H1 (cell line): Measurements from ENCODE around the gene TMEM200B. TPM values are rescaled to one million over a fixed set of nuclear protein-coding genes. Genes with fewer than 3 reads are reported as not detected.

ENCODE experiments used
- CTCF ChIA-PET: fragments of 300-600 bp; sonication (Branson Sonifier 250); formaldehyde crosslinking; loops from one replicate; lab custom pipeline; 2021; ENCODE audit not compliant: partially characterized antibody; lab: Charles Lee
- POLR2A ChIA-PET: fragments of 300-600 bp; sonication (Branson Sonifier 250); formaldehyde crosslinking; loops from one replicate; lab custom pipeline; 2021; ENCODE audit warnings: inconsistent platforms; ENCODE audit not compliant: partially characterized antibody; lab: Charles Lee
- DNase-seq, 2 experiments: peaks; one replicate each; pipeline versions ENCODE4 v3.0.0 to v3.0.0-alpha.2; 2010 to 2022; ENCODE audit warnings: low spot score in 2 of 2, low read depth in 1 of 2, mixed read lengths in 1 of 2
- FAIRE-seq: peaks from 2 replicates; lab custom pipeline; 2011; peaks lifted over from hg19 to GRCh38; lab: Jason Lieb, UNC
- H2AFZ ChIP-seq: 2 replicates; pipeline ENCODE4 v1.8.1; 2012; ENCODE audit warnings: low read length, inconsistent platforms
- H2AK5ac ChIP-seq: 2 replicates; pipeline ENCODE4 v1.6.1; 2013; ENCODE audit warnings: low read depth, low read length
- H2BK120ac ChIP-seq: replicated peaks from 2 replicates; pipeline ENCODE3; 2013; ENCODE audit warnings: low read depth, low read length, inconsistent platforms
- H2BK12ac ChIP-seq: 2 replicates; pipeline ENCODE4 v1.6.1; 2013; ENCODE audit warnings: low read depth, low read length
- H2BK15ac ChIP-seq: 2 replicates; pipeline ENCODE4 v1.6.1; 2013; ENCODE audit warnings: low read length
- H2BK20ac ChIP-seq: 2 replicates; pipeline ENCODE4 v1.6.1; 2013; ENCODE audit warnings: low read length
- H2BK5ac ChIP-seq: 2 replicates; pipeline ENCODE4 v1.6.1; 2013; ENCODE audit warnings: low read depth, low read length
- H3K14ac ChIP-seq: 2 replicates; pipeline ENCODE4 v1.6.1; 2013; ENCODE audit warnings: inconsistent platforms; ENCODE audit not compliant: insufficient read length
- H3K18ac ChIP-seq: 2 replicates; pipeline ENCODE4 v1.6.1; 2013; ENCODE audit warnings: low read length; ENCODE audit errors: extremely low read depth
- H3K23ac ChIP-seq: 2 replicates; pipeline ENCODE4 v1.6.1; 2013; ENCODE audit warnings: inconsistent platforms; ENCODE audit not compliant: insufficient read length
- H3K23me2 ChIP-seq: 2 replicates; pipeline ENCODE4 v1.6.1; 2013; ENCODE audit warnings: low read depth, low read length
- H3K27ac ChIP-seq: 2 replicates; pipeline ENCODE4 v1.6.1; 2011; ENCODE audit warnings: low read depth, low read length, inconsistent platforms
- H3K27me3 ChIP-seq, 4 experiments: replicated peaks in 1 of 4; 1 replicate in 1 of 4; 2 replicates in 3 of 4; pipeline versions ENCODE4 v1.6.1 to v1.8.1; 2011 to 2013; ENCODE audit warnings: low read length in 3 of 4, mild to moderate bottlenecking in 3 of 4, inconsistent platforms in 2 of 4, mixed read lengths in 2 of 4, moderate library complexity in 1 of 4; ENCODE audit not compliant: control insufficient read depth in 3 of 4, insufficient read depth in 3 of 4; ENCODE audit errors: extremely low read depth in 1 of 4
- H3K36me3 ChIP-seq, 4 experiments: 2 replicates each; pipeline versions ENCODE4 v1.6.1 to v1.8.1; 2011 to 2013; ENCODE audit warnings: mild to moderate bottlenecking in 4 of 4, low read length in 3 of 4, moderate library complexity in 2 of 4, control low read depth in 1 of 4, inconsistent platforms in 1 of 4; ENCODE audit not compliant: insufficient read depth in 4 of 4, control insufficient read depth in 2 of 4
- H3K4ac ChIP-seq: replicated peaks from 2 replicates; pipeline ENCODE3; 2013; ENCODE audit warnings: low read length, low read depth, mixed read lengths, inconsistent platforms; ENCODE audit not compliant: insufficient read length
- H3K4me1 ChIP-seq, 4 experiments: replicated peaks in 1 of 4; 1 replicate in 1 of 4; 2 replicates in 3 of 4; pipeline versions ENCODE4 v1.6.1 to v1.8.1; 2011 to 2013; ENCODE audit warnings: low read length in 3 of 4, inconsistent platforms in 2 of 4, mixed read lengths in 1 of 4; ENCODE audit not compliant: insufficient read depth in 4 of 4, control insufficient read depth in 3 of 4
- H3K4me2 ChIP-seq, 2 experiments: 2 replicates each; pipeline versions ENCODE4 v1.6.1 to v1.8.1; 2011 to 2013; ENCODE audit warnings: low read depth in 2 of 2, low read length in 2 of 2, control low read depth in 1 of 2, inconsistent platforms in 1 of 2, mild to moderate bottlenecking in 1 of 2; ENCODE audit not compliant: insufficient read depth in 1 of 2
- H3K4me3 ChIP-seq, 4 experiments: fragments of 200-600, 300-600 bp in 1 of 4; sonication (generic), shearing (Covaris generic), sonication (Bioruptor Twin) in 1 of 4; 2 replicates each; pipeline versions ENCODE4 v1.5.1 to v1.8.1; 2011 to 2016; ENCODE audit warnings: low read length in 4 of 4, low read depth in 3 of 4, control low read depth in 2 of 4, inconsistent platforms in 2 of 4, mild to moderate bottlenecking in 2 of 4, mixed read lengths in 1 of 4, moderate library complexity in 1 of 4; ENCODE audit not compliant: insufficient read depth in 2 of 4; ENCODE audit errors: extremely low read depth in 1 of 4
- H3K56ac ChIP-seq: replicated peaks from 2 replicates; pipeline ENCODE3; 2013; ENCODE audit warnings: low read depth, mild to moderate bottlenecking, mixed read lengths, low read length, inconsistent platforms; ENCODE audit not compliant: insufficient read length
- H3K79me1 ChIP-seq: 2 replicates; pipeline ENCODE4 v1.6.1; 2013; ENCODE audit warnings: low read depth, low read length, control low read depth
- H3K79me2 ChIP-seq, 2 experiments: 2 replicates each; pipeline versions ENCODE4 v1.6.1 to v1.8.1; 2012 to 2013; ENCODE audit warnings: low read length in 2 of 2, mild to moderate bottlenecking in 2 of 2, inconsistent platforms in 1 of 2; ENCODE audit not compliant: insufficient read depth in 2 of 2, control insufficient read depth in 1 of 2
- H3K9ac ChIP-seq, 4 experiments: replicated peaks in 1 of 4; 1 replicate in 1 of 4; 2 replicates in 3 of 4; pipeline versions ENCODE4 v1.6.1 to v1.8.1; 2011 to 2013; ENCODE audit warnings: low read depth in 3 of 4, low read length in 3 of 4, control low read depth in 2 of 4, mild to moderate bottlenecking in 2 of 4, moderate library complexity in 2 of 4, inconsistent platforms in 1 of 4; ENCODE audit errors: extremely low read depth in 1 of 4
- H3K9me3 ChIP-seq, 2 experiments: 2 replicates each; pipeline versions ENCODE4 v1.6.1 to v1.8.1; 2012 to 2013; ENCODE audit warnings: mild to moderate bottlenecking in 2 of 2, moderate library complexity in 2 of 2, control low read depth in 1 of 2, inconsistent platforms in 1 of 2, low read depth in 1 of 2, low read length in 1 of 2, mixed read lengths in 1 of 2; ENCODE audit not compliant: insufficient read depth in 2 of 2
- H4K20me1 ChIP-seq, 2 experiments: replicated peaks in 1 of 2; 2 replicates each; pipeline versions ENCODE3 to v1.8.1; 2011 to 2013; ENCODE audit warnings: inconsistent platforms in 2 of 2, low read length in 2 of 2, mild to moderate bottlenecking in 1 of 2; ENCODE audit not compliant: insufficient read depth in 2 of 2, control insufficient read depth in 1 of 2
- H4K5ac ChIP-seq: 2 replicates; pipeline ENCODE4 v1.6.1; 2013; ENCODE audit warnings: low read length, low read depth, mixed read lengths, inconsistent platforms; ENCODE audit not compliant: insufficient read length
- H4K8ac ChIP-seq: 2 replicates; pipeline ENCODE4 v1.8.0; 2013; ENCODE audit warnings: mild to moderate bottlenecking, moderate library complexity, low read length, inconsistent platforms; ENCODE audit not compliant: insufficient read depth; ENCODE audit errors: extremely low read depth
- H4K91ac ChIP-seq: replicated peaks from 2 replicates; pipeline ENCODE3; 2013; ENCODE audit warnings: low read length, mixed read lengths, inconsistent platforms; ENCODE audit not compliant: insufficient read length
- ASH2L ChIP-seq: fragments of 200-600, 300-600 bp; sonication (generic); IDR thresholded peaks from one replicate; pipeline ENCODE4 v1.7.1; 2017; ENCODE audit warnings: low read length
- CHD2 ChIP-seq: IDR thresholded peaks from 2 replicates; pipeline ENCODE4 v1.6.1; 2012; ENCODE audit warnings: low read length, improper control_type of control experiment
- GTF2F1 ChIP-seq: IDR thresholded peaks from 2 replicates; pipeline ENCODE4 v1.6.1; 2012; ENCODE audit warnings: low read depth, low read length, improper control_type of control experiment, borderline replicate concordance
- KDM4A ChIP-seq: IDR thresholded peaks from one replicate; pipeline ENCODE4 v1.7.1; 2012; ENCODE audit warnings: low read depth, mild to moderate bottlenecking, moderate library complexity, low read length, inconsistent platforms; ENCODE audit not compliant: severe bottlenecking
- TCF12 ChIP-seq: IDR thresholded peaks from 2 replicates; pipeline ENCODE4 v1.6.1; 2011; ENCODE audit warnings: low read depth, mild to moderate bottlenecking, low read length
- USF2 ChIP-seq: IDR thresholded peaks from 2 replicates; pipeline ENCODE4 v1.6.1; 2011; ENCODE audit warnings: low read length, improper control_type of control experiment
- WGBS, 2 experiments: shearing (Covaris generic) in 1 of 2; methylation state at CpG; one replicate each; pipeline versions ENCODE4 v1.1.6 to v1.1.7; 2013 to 2015; ENCODE audit warnings: low lambda C conversion rate in 2 of 2, mixed read lengths in 2 of 2, inconsistent platforms in 1 of 2, low coverage in 1 of 2, missing lambda C conversion rate in 1 of 2; ENCODE audit not compliant: insufficient replicate concordance in 2 of 2, insufficient coverage in 1 of 2, insufficient read length in 1 of 2; ENCODE audit errors: extremely low coverage in 1 of 2, missing lambda C conversion rate in 1 of 2; 5-methylcytosine and 5-hydroxymethylcytosine counted together
- polyA plus RNA-seq, 7 experiments: library from polyadenylated mRNA; depleted of rRNA in 3 of 7; stranded (reverse) in 5 of 7; unstranded in 2 of 7; fragments of >200 nt in 5 of 7; fragments of 200-250 nt in 2 of 7; gene quantifications; 1 replicate in 5 of 7; 2 replicates in 1 of 7; 4 replicates in 1 of 7; pipeline versions ENCODE4 v1.2.1 to v1.2.3, GENCODE V29; 2011 to 2013; ENCODE audit warnings: missing spikeins in 2 of 7, mixed read lengths in 2 of 7
- total RNA-seq: library from RNA; stranded (reverse); fragmentation: NEBNext Ultra II Directional; extraction: Animal tissue kit (Norgen Biotek cat#: 25700); gene quantifications from 2 replicates; pipeline ENCODE4 v1.2.1, GENCODE V29; 2021

TMEM200B gene
- total and polyA plus RNA-seq, 2 of the 8 experiments (the other 6 are each of a cell fraction or from before 2014, with no cell fraction given) = 4.9 to 11.0 TPM

- ChIA-PET CTCF (interaction anchor here (0.9 to 2.2 kb wide), 3 partner anchors 12 to 28 kb away, joined by 3 to 12 read pairs (median 4); no protein-coding TSS in a partner anchor), POLR2A (interaction anchor here (0.8 to 9.0 kb wide), 3 partner anchors 8 to 33 kb away, joined by 3 to 105 read pairs (median 3); partner anchors contain the start of gene SRSF4)
- FAIRE-seq (no peak), DNase-seq (no peak)
- no peak overlapping the region for H3K4me3 ChIP-seq
- no peak overlapping the region for H3K56ac ChIP-seq
- H2BK120ac ChIP-seq = no peak overlapping the region
- no peak overlapping the region for H4K5ac ChIP-seq
- H4K20me1 ChIP-seq = peaks cover 11 to 15% of the 10 kb centered on the region in 2 experiments
- H3K23me2 ChIP-seq = no peaks in the 10 kb centered on the region
- H2AFZ ChIP-seq = no peak overlapping the region
- 93% methylated on average over 3 of the region's 3 CpGs; no CpG with 5 or more reads in 1 of the 2 experiments for WGBS, 2 experiments
- H3K79me2 ChIP-seq = peaks cover 17 to 91% of the 10 kb centered on the region in 2 experiments
- peaks cover 0 to 16% (median 0%) of the 10 kb centered on the region in 4 experiments; a peak in 2 of 8 replicates for H3K36me3 ChIP-seq
- H2BK20ac ChIP-seq = no peak overlapping the region
- H4K8ac ChIP-seq = no peak overlapping the region
- H3K4me1 ChIP-seq = peaks cover 7 to 18% (median 16%) of the 10 kb centered on the region in 4 experiments
- no peak overlapping the region for H3K23ac ChIP-seq
- no peaks in the 10 kb centered on the region for H3K79me1 ChIP-seq
- H2BK5ac ChIP-seq = no peak overlapping the region
- H2BK15ac ChIP-seq = no peak overlapping the region
- H3K27ac ChIP-seq = no peak overlapping the region
- TF ChIP-seq KDM4A (no peak), CHD2 (no peak), ASH2L (no peak), GTF2F1 (no peak), USF2 (no peak), TCF12 (no peak)
- H3K4me2 ChIP-seq = no peak overlapping the region
- no peaks in the 10 kb centered on the region for H3K9me3 ChIP-seq
- no peak overlapping the region for H3K18ac ChIP-seq
- H3K4ac ChIP-seq = no peak overlapping the region
- H2BK12ac ChIP-seq = no peak overlapping the region
- no peak overlapping the region for H3K9ac ChIP-seq
- no peak overlapping the region for H3K14ac ChIP-seq
- no peak overlapping the region for H4K91ac ChIP-seq
- H3K27me3 ChIP-seq = no peaks in the 10 kb centered on the region
- H2AK5ac ChIP-seq = no peak overlapping the region
Observed at GRCh38 chr1:29169976-29170375, 46.3 kb upstream of the TMEM200B start.
